ENCODE measurements around the gene SH3GL1.

The SH3GL1 gene, protein sequence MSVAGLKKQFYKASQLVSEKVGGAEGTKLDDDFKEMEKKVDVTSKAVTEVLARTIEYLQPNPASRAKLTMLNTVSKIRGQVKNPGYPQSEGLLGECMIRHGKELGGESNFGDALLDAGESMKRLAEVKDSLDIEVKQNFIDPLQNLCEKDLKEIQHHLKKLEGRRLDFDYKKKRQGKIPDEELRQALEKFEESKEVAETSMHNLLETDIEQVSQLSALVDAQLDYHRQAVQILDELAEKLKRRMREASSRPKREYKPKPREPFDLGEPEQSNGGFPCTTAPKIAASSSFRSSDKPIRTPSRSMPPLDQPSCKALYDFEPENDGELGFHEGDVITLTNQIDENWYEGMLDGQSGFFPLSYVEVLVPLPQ
- total RNA-seq = 37.8 to 48.3 (median 46.9) reads per million in 3 experiments

- DNase-seq = peak; percentile 90
Measured at GRCh38 chr19:4400135-4400936, at the start of gene SH3GL1. Gene SH3GL1 (minus strand): TSS chr19:4400547. CDS start chr19:4400368, 179 bp downstream.

- DNase-seq = no peak
Measured at GRCh38 chr19:4449639-4450028, 49.3 kb upstream of the SH3GL1 start.

GRCh38 chr19:4449022-4449638, 48.8 kb upstream of the SH3GL1 start:
- DNase-seq = no peak

DNA sequence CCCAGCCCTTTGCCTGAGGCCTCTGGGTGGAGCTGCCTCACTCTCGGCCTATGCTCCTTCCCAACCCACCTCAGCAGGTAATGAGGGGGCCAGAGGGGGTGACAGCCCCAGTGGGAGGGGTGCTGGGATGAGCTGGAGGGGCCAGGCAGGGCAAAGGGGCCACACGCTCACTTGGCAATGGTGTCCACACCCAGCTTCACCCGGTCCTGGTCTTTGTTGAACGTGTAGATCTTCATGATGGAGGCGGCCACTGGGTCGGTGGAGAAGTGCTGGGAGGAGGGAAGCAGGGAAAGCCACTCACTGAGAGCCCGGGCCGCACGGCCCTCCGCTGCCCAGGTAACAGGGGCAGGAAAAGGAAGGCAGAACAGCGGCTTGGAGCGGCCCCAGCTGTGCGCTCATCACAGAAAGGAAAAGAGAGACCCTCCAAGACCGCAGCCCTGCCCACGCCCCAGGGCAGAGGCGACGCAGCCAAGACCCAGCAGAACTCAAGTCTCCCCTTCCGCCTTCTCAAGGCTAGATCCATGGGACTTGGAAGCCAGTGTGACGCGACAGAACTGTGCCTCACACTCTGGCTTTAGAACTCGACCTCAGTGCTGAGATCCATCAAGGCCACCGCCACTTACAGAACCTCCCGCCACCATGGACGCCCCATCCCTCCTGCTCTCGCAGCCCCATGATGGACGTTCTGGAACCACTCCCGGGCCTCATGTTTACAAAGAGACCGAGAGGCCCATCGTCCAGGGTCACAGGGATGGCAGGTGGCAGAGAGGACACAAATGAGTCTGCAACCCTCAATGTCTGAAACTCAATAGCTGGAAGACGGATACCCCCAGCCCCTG, 48.0 kb upstream of the SH3GL1 start:
- DNase-seq = no peak

- no peak for DNase-seq
Measured at GRCh38 chr19:4447327-4448146, 47.2 kb upstream of the SH3GL1 start.

- no peak for DNase-seq
Measured at GRCh38 chr19:4446704-4447200, 46.4 kb upstream of the SH3GL1 start.

- DNase-seq = no peak
Measured at GRCh38 chr19:4445963-4446703, 45.8 kb upstream of the SH3GL1 start.

- DNase-seq = no peak
Measured at GRCh38 chr19:4444765-4445741, 44.7 kb upstream of the SH3GL1 start.

DNA sequence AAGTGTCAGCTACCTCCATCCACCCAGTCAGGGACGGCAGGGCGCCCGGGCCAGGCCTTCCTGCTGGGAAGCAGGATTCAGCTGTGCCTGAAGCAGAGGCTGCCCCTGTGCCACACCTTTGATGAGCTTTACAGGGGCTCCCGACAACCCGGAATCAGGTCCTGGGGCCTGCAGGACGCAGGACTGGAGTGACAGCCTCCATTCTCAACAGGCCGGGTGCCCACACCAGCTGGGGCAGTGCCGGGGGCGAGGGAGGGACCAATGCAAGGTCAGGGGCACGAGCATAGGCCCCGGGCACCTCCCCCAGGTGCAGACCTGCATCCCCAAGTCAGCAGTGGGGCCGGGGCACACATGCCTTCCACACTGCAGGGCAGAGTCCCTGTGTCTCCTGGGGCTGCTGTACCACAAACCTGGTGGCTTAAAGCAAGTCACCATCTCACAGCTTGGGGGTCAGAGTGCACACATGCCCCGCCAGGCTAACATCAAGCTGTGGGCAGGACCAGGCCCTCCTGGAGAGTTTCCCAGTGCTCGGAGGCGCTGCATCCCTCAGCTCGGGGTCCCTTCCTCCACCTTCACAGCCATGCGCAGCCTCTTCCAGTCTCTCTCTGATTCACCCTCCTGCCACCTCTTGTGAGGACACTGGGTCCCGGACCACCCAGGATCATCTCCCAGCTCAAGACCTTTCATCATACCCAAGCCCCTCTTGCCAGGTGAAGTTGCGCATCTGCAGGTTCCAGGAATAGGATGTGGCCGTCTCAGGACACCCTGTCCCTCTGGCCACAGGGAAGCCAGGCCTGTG, 43.8 kb upstream of the SH3GL1 start:
- DNase-seq = no peak

- DNase-seq = no peak
Measured at GRCh38 chr19:4443188-4443587, 42.8 kb upstream of the SH3GL1 start.

- DNase-seq = no peak
Measured at GRCh38 chr19:4442819-4443146, 42.4 kb upstream of the SH3GL1 start.

DNA sequence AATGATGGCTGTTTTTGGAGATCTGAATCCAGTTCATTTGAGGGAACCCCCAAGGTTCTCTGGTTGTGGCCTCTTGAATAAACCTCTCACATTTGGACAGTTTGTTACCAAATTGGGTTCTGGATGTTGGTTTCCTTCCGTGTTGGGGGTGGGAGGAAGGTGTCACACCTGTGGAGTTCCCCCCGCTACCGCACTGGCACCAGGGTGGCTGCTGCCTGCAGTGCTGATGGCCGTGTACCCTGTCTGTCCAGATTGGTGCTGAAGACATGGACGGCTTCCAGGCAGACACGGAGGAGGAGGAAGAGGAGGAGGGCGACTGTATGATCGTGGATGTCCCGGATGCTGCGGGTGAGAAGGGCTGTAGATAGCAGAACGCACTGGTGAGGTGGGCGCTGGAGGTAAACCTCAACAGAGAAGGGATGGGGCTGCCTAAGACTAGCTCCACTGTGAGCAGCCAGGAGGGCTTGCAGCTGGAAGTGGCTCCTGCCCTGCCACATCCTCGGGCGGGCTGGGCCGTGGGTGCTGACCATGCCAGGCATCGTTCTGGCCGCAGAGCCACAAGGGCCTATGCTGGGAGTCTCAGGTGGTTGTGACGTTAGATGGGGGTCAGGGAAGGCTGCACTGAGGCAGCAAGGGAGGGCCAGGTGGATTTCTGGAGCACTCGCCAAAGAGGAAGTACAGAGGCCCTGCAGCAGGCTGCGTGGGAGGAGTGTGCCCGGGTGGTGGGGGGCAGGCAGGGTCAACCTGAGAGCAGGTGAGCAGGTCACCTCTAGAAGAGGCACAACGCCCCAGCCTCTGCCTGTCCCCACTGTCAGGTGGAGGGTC, 41.9 kb upstream of the SH3GL1 start:
- no peak for DNase-seq

GRCh38 chr19:4439243-4439642, 38.9 kb upstream of the SH3GL1 start:
- DNase-seq = no peak

GRCh38 chr19:4437103-4437502, 36.8 kb upstream of the SH3GL1 start:
- DNase-seq = no peak

- no peak for DNase-seq
Measured at GRCh38 chr19:4436231-4436630, 35.9 kb upstream of the SH3GL1 start.

DNA sequence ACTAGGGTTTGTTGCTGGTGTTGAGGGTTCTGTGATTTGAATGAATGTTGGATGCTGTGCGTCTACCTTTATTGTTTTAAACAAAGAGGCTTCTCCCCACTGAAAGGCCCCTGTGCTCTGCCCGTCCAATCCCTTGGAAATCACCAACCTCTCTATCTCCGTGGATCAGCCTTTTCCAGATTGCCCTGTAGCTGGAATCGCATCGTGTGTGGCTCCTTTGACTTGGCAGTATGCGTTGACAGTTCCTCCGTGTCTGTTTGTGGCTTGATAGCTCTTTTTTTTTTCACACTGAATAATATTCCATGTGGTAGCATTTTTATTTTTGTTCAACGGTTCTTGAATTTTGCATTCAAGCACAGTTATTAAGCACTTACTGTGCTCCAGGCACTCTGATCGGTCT, 34.0 kb upstream of the SH3GL1 start:
- DNase-seq = no peak

GRCh38 chr19:4432918-4433506, 32.7 kb upstream of the SH3GL1 start:
- DNase-seq = no peak
